Thoracic aorta (tissue), 2 donors: ENCODE results near the gene CCNYL1. TPM values are rescaled to one million over a fixed set of nuclear protein-coding genes. Genes with fewer than 3 reads are reported as not detected.

ENCODE experiments used
- ATAC-seq: fragments of 150-250 bp; one replicate; pipeline ENCODE4 v1.8.0; 2017; ENCODE audit warnings: low read depth; ENCODE audit not compliant: insufficient number of reproducible peaks, low FRiP score
- DNase-seq: peaks from one replicate; pipeline ENCODE4 v3.0.0-alpha.2; 2020; ENCODE audit warnings: low spot score
- H3K27ac ChIP-seq, 2 donors: fragments of 200-600 bp; sonication (generic); 1 replicate in 1 of 2; 2 replicates in 1 of 2; pipeline ENCODE4 v1.5.1; 2016; ENCODE audit warnings: mild to moderate bottlenecking in 2 of 2, moderate library complexity in 2 of 2
- H3K27me3 ChIP-seq: fragments of 200-600 bp; sonication (generic); replicated peaks from 2 replicates; pipeline ENCODE4 v1.6.0; 2016; ENCODE audit warnings: mild to moderate bottlenecking; ENCODE audit not compliant: insufficient read depth
- H3K36me3 ChIP-seq: fragments of 200-600 bp; sonication (generic); one replicate; pipeline ENCODE4 v1.5.1; 2016
- H3K4me1 ChIP-seq, 2 donors: fragments of 200-600 bp; sonication (generic); 1 replicate in 1 of 2; 2 replicates in 1 of 2; pipeline versions ENCODE4 v1.5.1 to v1.6.0; 2016; ENCODE audit warnings: low read depth in 2 of 2, mild to moderate bottlenecking in 1 of 2; ENCODE audit not compliant: control insufficient read depth in 1 of 2
- H3K4me3 ChIP-seq: fragments of 200-600 bp; sonication (generic); 2 replicates; pipeline ENCODE4 v1.5.1; 2016; ENCODE audit warnings: mild to moderate bottlenecking
- H3K9me3 ChIP-seq: fragments of 200-600 bp; sonication (generic); 2 replicates; pipeline ENCODE4 v1.5.1; 2016
- CTCF ChIP-seq: fragments of 200-600 bp; sonication (generic); IDR thresholded peaks from one replicate; pipeline ENCODE4 v1.5.1; 2019; ENCODE audit warnings: antibody characterized with exemption
- total RNA-seq, 2 donors: library from RNA; depleted of rRNA; stranded (reverse); fragments of >200 nt; gene quantifications; one replicate each; pipeline versions ENCODE4 v1.1.0 to v1.2.3, GENCODE V29; 2016

The CCNYL1 gene
- total RNA-seq, 2 donors from 2014 or later = 17.7 to 29.8 TPM

- no peak overlapping the region for H3K4me3 ChIP-seq
- no peaks in the 10 kb centered on the region for H3K9me3 ChIP-seq
- ATAC-seq (no peak), DNase-seq (no peak)
- no peak overlapping the region for H3K27ac ChIP-seq
- TF ChIP-seq CTCF = no peak
- no peaks in the 10 kb centered on the region for H3K4me1 ChIP-seq
- no peaks in the 10 kb centered on the region for H3K36me3 ChIP-seq
- H3K27me3 ChIP-seq = no peaks in the 10 kb centered on the region
Measured at GRCh38 chr2:207778298-207778882, 67.0 kb downstream of the CCNYL1 start.

DNA sequence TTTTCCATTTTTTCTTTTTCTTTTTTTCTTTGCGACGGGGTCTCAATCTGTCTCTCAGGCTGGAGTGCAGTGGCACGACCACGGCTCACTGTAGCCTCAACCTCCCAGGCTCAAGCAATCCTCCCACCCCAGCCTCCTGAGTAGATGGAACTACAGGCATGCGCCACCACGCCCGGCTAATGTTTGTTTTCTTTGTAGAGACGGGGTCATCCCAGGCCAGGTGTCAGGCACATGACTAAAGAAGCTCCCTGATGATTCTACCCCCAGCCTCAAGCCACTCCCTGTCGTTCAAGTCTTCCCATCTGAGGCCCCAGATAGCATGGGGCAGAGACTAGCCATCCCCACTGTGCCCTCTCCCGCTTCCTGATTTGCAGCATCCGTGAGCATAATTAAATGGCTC, 68.1 kb downstream of the CCNYL1 start:
- Histone ChIP-seq H3K27ac (no peak overlapping the region), H3K36me3 (no peaks in the 10 kb centered on the region), H3K4me1 (no peaks in the 10 kb centered on the region), H3K4me3 (no peak overlapping the region), H3K27me3 (no peaks in the 10 kb centered on the region), H3K9me3 (no peaks in the 10 kb centered on the region)
- ATAC-seq (no peak), DNase-seq (no peak)
- TF ChIP-seq CTCF = no peak

DNA sequence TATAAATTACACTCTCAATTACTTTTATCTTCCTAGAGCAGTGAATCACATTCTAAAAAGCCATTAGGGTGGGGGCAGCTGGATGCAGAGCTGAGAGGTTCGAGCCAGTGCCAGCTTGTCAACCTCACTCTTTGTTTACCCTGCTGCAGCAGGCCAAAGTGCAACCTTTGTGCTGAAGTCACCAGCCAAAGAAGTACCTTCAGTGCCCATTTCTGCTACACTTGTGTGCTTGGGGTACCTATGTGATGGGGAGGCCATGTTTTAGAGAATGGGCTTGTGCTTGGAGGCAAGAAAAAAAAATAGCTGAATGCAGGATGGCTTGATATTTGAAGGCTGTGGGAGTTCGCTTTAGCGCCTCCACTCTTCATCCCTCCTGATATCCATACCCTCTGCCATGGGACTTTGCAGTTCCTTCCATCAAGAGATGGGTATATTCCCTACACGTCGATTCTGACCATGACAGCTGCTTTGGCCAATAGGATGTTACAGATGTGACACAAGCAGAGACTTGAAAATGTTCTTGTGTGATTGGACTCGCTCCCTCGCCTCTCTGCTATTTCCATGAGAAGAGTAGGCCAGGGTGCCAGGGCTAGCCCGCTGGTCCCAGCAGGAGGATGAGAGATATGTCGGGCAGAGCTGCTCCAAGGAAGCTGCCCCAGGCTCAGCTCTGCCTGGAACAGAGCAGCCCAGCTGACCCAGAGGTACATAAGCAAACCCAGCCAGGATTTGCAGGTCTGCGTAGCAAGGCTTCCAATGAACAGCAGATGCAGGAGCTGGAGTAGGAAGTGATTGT, 71.0 kb downstream of the CCNYL1 start:
- DNase-seq = no peak
- no peaks in the 10 kb centered on the region for H3K36me3 ChIP-seq
- no peaks in the 10 kb centered on the region for H3K4me1 ChIP-seq
- ATAC-seq = no peak
- no peak overlapping the region for H3K4me3 ChIP-seq
- no peak overlapping the region for H3K27ac ChIP-seq
- no peak for TF ChIP-seq CTCF
- no peaks in the 10 kb centered on the region for H3K9me3 ChIP-seq
- H3K27me3 ChIP-seq = no peaks in the 10 kb centered on the region

DNA sequence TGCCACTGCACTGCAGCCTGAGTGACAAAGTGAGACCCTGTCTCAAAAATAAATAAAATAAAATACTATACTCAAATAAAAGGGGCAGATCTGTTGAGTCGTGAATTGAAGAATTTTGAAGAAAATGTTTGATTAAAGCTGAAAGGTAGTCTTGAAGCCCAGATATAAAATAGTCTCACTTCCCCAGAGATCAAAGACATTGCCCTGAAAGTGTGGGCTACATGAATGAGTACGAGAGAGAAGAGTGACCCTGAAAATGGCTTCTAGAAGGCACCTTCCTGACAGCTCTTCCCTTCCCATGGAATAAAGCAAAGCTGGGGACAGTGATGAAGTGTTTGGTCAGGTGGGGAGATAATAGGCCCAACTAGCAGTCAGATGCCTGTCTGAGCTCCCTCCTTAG, 72.1 kb downstream of the CCNYL1 start:
- H3K36me3 ChIP-seq = no peaks in the 10 kb centered on the region
- no peak for TF ChIP-seq CTCF
- no peak overlapping the region for H3K4me3 ChIP-seq
- H3K27ac ChIP-seq = no peak overlapping the region
- no peaks in the 10 kb centered on the region for H3K9me3 ChIP-seq
- no peaks in the 10 kb centered on the region for H3K4me1 ChIP-seq
- DNase-seq (no peak), ATAC-seq (no peak)
- H3K27me3 ChIP-seq = no peaks in the 10 kb centered on the region

GRCh38 chr2:207784898-207785297, 73.5 kb downstream of the CCNYL1 start:
- H3K9me3 ChIP-seq = no peaks in the 10 kb centered on the region
- no peaks in the 10 kb centered on the region for H3K4me1 ChIP-seq
- DNase-seq (no peak), ATAC-seq (no peak)
- H3K36me3 ChIP-seq = no peaks in the 10 kb centered on the region
- TF ChIP-seq CTCF = no peak
- no peak overlapping the region for H3K27ac ChIP-seq
- H3K4me3 ChIP-seq = no peak overlapping the region
- no peaks in the 10 kb centered on the region for H3K27me3 ChIP-seq
